GM19467 (cell line): ENCODE measurements around the gene PLA2G4D.

Source experiments
- ATAC-seq: cut with Tn5 transposase; IDR thresholded peaks from one replicate; pipeline ENCODE4 v1.9.1; 2021; ENCODE audit warnings: mild to moderate bottlenecking, moderate library complexity; ENCODE audit not compliant: unreplicated experiment

The PLA2G4D gene

GRCh38 chr15:42094512-42094963, at the start of gene PLA2G4D:
Gene PLA2G4D (minus strand): TSS chr15:42094562. CDS start chr15:42094459, 103 bp downstream.
- ATAC-seq = no peak

- ATAC-seq = no peak
These were observed 49.0 kb upstream of the PLA2G4D start for GRCh38 chr15:42143356-42143755.

GRCh38 chr15:42141795-42142667, 47.7 kb upstream of the PLA2G4D start:
- ATAC-seq = no peak

- no peak for ATAC-seq
These were observed 46.9 kb upstream of the PLA2G4D start for GRCh38 chr15:42141246-42141645.

GRCh38 chr15:42140383-42141070, 46.2 kb upstream of the PLA2G4D start:
- no peak for ATAC-seq

- ATAC-seq = no peak
These were observed 45.2 kb upstream of the PLA2G4D start for GRCh38 chr15:42139596-42139995.

GRCh38 chr15:42138968-42139386, 44.6 kb upstream of the PLA2G4D start:
- no peak for ATAC-seq

- ATAC-seq = no peak
These were observed 44.0 kb upstream of the PLA2G4D start for GRCh38 chr15:42138411-42138810.

GRCh38 chr15:42137461-42138261, 43.3 kb upstream of the PLA2G4D start:
- no peak for ATAC-seq

GRCh38 chr15:42136513-42136912, 42.2 kb upstream of the PLA2G4D start:
- ATAC-seq = no peak

- ATAC-seq = no peak
These were observed 41.0 kb upstream of the PLA2G4D start for GRCh38 chr15:42135351-42135750.

- ATAC-seq = no peak
These were observed 40.4 kb upstream of the PLA2G4D start for GRCh38 chr15:42134617-42135245.

GRCh38 chr15:42133886-42134502, 39.6 kb upstream of the PLA2G4D start:
- no peak for ATAC-seq

- ATAC-seq = no peak
These were observed 39.0 kb upstream of the PLA2G4D start for GRCh38 chr15:42133356-42133755.

- ATAC-seq = no peak
These were observed 37.8 kb upstream of the PLA2G4D start for GRCh38 chr15:42131826-42132806.

GRCh38 chr15:42131006-42131405, 36.6 kb upstream of the PLA2G4D start:
- no peak for ATAC-seq

- ATAC-seq = no peak
These were observed 36.1 kb upstream of the PLA2G4D start for GRCh38 chr15:42130246-42130986.

GRCh38 chr15:42129364-42129763, 35.0 kb upstream of the PLA2G4D start:
- ATAC-seq = no peak
